ENCODE results near the gene PDE8B. TPM values are rescaled to one million over a fixed set of nuclear protein-coding genes. Genes with fewer than 3 reads are reported as not detected.

The PDE8B gene
- total RNA-seq, 2 experiments from 2014 or later: 0.68 TPM; not detected in 1

GRCh38 chr5:77300451-77300850, 90.0 kb downstream of the PDE8B start:
- Mint-ChIP-seq H3K27ac (no peak overlapping the region), H3K27me3 (peaks cover 35% of the 10 kb centered on the region), H3K4me1 (peaks cover 3% of the 10 kb centered on the region), H3K9me3 (ENCODE audit: low read depth) (peaks cover 2% of the 10 kb centered on the region), H3K36me3 (no peaks in the 10 kb centered on the region), H3K4me3 (no peak overlapping the region)
- ATAC-seq: no peak
- CTCF ChIA-PET: no interaction called here
- DNase-seq: no peak

DNA sequence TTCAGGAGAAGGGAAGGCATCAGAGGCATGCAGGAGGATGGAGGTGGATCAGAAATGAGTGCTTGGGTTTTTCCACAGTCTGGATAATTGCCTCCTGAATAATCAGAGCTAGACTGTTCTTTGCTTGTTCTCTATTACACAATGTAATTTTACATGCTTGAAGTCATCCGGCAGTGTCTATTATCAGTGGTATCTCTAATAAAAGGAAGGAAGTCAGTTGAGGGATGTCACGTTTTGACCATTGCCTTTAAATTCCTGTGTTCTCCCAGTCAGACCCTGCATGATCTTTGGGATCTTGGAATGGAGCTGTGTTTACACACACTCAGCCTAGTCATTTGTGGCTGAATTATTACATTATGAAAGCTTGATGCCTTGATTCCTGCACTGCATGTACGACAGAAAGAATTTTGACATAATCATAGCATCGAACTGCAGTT, 91.0 kb downstream of the PDE8B start:
- H3K27ac Mint-ChIP-seq: no peak overlapping the region
- ATAC-seq: no peak
- H3K9me3 Mint-ChIP-seq (ENCODE audit: low read depth): peaks cover 2% of the 10 kb centered on the region
- no peaks in the 10 kb centered on the region for H3K36me3 Mint-ChIP-seq
- peaks cover 31% of the 10 kb centered on the region for H3K27me3 Mint-ChIP-seq
- peaks cover 3% of the 10 kb centered on the region for H3K4me1 Mint-ChIP-seq
- H3K4me3 Mint-ChIP-seq: no peak overlapping the region
- DNase-seq: no peak
- CTCF ChIA-PET: no interaction called here

GRCh38 chr5:77302247-77302646, 91.8 kb downstream of the PDE8B start:
- DNase-seq: no peak
- Mint-ChIP-seq H3K27ac (no peak overlapping the region), H3K27me3 (peaks cover 30% of the 10 kb centered on the region), H3K4me1 (peaks cover 3% of the 10 kb centered on the region), H3K4me3 (no peak overlapping the region), H3K9me3 (ENCODE audit: low read depth) (peaks cover 2% of the 10 kb centered on the region), H3K36me3 (no peaks in the 10 kb centered on the region)
- CTCF ChIA-PET: no interaction called here
- ATAC-seq: no peak

DNA sequence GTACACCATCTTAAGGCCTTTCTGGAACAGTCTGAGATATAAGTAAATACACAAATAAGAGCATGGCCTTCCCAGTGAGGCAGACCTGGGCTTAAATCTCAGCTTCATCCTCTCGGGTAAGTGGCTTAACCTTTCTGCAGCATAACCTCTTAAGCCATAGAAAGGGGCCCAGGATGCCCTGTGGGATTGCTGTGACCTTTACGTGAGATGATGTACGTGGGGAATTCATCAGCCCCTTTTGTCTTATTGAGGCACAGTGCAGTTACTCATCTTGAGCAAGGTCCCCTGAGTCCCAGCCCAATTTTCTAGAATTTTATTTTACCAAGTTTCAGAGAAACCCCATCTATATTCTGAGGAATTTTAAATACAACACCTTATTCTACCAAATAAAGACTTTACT, 92.2 kb downstream of the PDE8B start:
- no peaks in the 10 kb centered on the region for H3K36me3 Mint-ChIP-seq
- H3K4me3 Mint-ChIP-seq: no peak overlapping the region
- CTCF ChIA-PET: no interaction called here
- peaks cover 28% of the 10 kb centered on the region for H3K27me3 Mint-ChIP-seq
- H3K27ac Mint-ChIP-seq: no peak overlapping the region
- no peak for DNase-seq
- peaks cover 3% of the 10 kb centered on the region for H3K4me1 Mint-ChIP-seq
- no peak for ATAC-seq
- peaks cover under 1% of the 10 kb centered on the region for H3K9me3 Mint-ChIP-seq (ENCODE audit: low read depth)

DNA sequence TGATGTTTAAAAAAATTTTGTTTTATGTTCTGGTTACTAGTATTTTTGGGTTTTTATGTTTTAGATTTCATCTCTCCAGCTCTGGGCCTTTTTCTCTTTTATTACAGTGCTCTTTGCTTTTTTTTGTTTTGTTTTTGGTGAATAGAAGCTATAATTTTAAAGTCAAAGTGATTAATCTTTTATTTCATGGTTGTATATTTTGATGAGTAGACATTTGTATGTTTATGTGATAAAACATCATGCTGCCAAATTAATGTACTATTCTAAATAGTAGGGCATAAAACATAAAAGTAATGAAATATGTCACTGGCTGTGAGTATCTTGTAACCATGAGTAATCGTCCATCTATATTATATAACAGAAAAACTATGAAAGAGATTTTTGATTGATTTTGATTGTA, 93.9 kb downstream of the PDE8B start:
- no peaks in the 10 kb centered on the region for H3K9me3 Mint-ChIP-seq (ENCODE audit: low read depth)
- CTCF ChIA-PET: no interaction called here
- no peak overlapping the region for H3K27ac Mint-ChIP-seq

DNA sequence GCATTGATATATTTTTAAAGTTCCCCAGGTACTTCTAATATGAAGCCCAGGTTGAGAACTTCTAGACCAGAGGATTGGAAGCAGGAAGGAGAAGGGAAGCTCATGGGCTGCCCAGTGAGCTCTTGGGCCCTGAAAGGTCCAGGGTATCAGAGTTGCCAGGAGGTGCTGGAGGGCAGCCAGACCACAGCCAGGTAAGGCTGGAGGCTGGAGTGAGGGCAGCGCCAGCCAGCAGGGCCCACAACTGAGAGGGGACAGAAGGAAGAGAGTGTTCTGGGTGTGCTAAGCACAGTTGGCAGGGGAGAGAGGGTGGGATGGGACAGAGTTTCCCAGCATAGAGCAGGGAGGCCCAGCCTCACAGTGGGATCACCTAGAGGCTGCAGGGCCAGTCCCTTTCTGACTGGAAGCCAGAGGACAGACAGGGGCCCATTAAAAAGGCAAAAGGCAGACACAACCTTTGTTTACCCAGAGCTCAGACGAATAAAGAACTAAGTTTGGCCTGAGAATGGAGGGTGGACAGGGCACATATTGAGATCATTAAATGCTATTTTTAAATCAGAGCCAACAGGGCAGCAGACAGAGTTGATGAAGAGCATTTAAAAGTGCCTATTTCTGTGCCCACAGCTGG, 94.9 kb downstream of the PDE8B start:
- Mint-ChIP-seq H3K27ac (no peak overlapping the region), H3K27me3 (peaks cover 28% of the 10 kb centered on the region), H3K36me3 (no peaks in the 10 kb centered on the region), H3K4me1 (no peaks in the 10 kb centered on the region), H3K4me3 (no peak overlapping the region), H3K9me3 (ENCODE audit: low read depth) (no peaks in the 10 kb centered on the region)
- CTCF ChIA-PET: no interaction called here
- no peak for ATAC-seq
- no peak for DNase-seq

More for the DNA sequence above, 93.9 kb downstream of the PDE8B start:
- DNase-seq (no peak), ATAC-seq (no peak)
- peaks cover 28% of the 10 kb centered on the region for H3K27me3 Mint-ChIP-seq
- no peak overlapping the region for H3K4me3 Mint-ChIP-seq
- H3K36me3 Mint-ChIP-seq: no peaks in the 10 kb centered on the region
- no peaks in the 10 kb centered on the region for H3K4me1 Mint-ChIP-seq

- no peak overlapping the region for H3K4me3 Mint-ChIP-seq
- ATAC-seq (no peak), DNase-seq (no peak)
- no peaks in the 10 kb centered on the region for H3K4me1 Mint-ChIP-seq
- no peak overlapping the region for H3K27ac Mint-ChIP-seq
- H3K9me3 Mint-ChIP-seq (ENCODE audit: low read depth): no peaks in the 10 kb centered on the region
- no peaks in the 10 kb centered on the region for H3K36me3 Mint-ChIP-seq
- peaks cover 28% of the 10 kb centered on the region for H3K27me3 Mint-ChIP-seq
- CTCF ChIA-PET: no interaction called here
These were observed 95.5 kb downstream of the PDE8B start for GRCh38 chr5:77305956-77306355.

DNA sequence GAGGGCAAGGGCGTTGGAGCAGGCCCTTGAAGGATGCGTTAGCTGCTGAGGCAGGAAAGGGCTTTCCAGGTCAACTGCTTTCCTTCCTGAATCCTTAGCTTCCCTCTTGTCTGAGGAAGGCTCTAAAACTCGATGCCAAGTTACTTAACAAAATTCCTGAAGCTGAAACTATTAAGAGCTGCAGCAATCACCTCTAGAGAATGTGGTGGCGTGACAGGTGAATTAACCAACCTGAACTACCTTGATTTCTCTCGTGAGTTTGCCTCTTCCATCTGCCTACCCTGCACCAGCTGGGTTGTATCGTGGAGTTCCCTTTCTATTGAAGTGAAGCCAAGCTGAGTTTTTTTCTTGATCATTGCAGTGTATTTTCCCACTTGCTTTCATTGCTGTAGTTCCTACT, 96.1 kb downstream of the PDE8B start:
- H3K4me1 Mint-ChIP-seq: no peaks in the 10 kb centered on the region
- H3K27me3 Mint-ChIP-seq: peaks cover 28% of the 10 kb centered on the region
- ATAC-seq: no peak
- no peaks in the 10 kb centered on the region for H3K9me3 Mint-ChIP-seq (ENCODE audit: low read depth)
- no peak overlapping the region for H3K4me3 Mint-ChIP-seq
- H3K27ac Mint-ChIP-seq: no peak overlapping the region
- CTCF ChIA-PET: no interaction called here
- DNase-seq: no peak
- H3K36me3 Mint-ChIP-seq: no peaks in the 10 kb centered on the region

DNA sequence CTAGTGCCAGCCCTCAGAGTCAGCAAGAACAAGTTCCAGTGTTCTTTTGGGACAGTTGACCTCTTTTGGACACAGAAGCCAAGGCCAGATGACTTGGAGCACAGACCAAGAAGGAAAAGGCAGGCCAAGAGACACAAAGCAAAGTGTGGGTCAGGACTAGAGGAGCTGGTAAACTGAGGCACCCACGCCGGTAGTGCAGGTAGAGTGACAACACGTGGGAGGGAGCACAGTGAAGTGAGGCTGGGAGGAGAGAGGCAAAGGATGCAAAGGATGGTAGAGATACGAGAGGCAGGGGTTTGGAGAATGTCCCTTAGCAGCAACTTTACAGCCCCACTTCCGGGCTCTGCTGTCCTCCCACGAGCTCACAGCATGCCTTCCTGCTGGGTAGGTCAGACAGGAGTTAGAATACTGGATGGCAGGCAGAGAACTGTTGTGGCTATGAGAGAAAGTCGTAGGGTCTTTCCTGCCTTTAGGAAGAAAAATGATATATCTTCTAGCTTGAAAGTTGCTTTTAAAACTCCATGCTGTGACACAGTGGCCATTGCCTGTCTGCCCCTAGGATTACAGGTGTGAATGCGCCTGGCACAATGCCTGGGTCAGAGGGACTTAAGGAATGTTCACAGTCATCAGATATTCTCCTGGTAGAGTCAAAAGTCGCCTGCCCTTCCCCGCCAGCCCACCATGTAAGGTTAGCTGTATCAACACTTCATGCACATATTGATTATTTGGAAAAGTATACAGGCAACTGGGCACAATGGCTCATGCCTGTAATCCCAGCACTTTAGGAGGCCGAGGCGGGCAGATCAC, 97.9 kb downstream of the PDE8B start:
- Mint-ChIP-seq H3K4me3 (no peak overlapping the region), H3K27me3 (peaks cover 20% of the 10 kb centered on the region), H3K9me3 (ENCODE audit: low read depth) (no peaks in the 10 kb centered on the region), H3K27ac (no peak overlapping the region), H3K36me3 (no peaks in the 10 kb centered on the region), H3K4me1 (no peaks in the 10 kb centered on the region)
- ATAC-seq: no peak
- CTCF ChIA-PET: no interaction called here
- DNase-seq: no peak

DNA sequence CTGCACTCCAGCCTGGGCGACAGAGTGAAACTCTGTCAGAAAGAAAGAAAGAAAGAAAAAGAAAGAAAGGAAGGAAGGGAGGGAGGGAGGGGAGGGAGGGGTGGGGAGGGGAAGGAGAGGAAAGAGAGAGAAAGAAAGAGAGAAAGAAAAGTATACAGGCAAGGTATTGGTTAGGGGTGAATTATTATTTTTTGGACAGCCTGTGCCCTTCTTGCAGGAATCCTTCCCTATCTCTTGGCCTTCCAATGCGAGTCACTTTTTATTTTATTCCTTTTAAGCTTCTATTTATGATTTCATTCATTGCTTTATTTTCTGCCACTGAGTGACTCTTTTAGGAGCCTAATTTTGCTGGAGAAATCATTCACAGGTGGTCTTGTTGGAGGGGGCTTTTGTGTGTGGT, 98.7 kb downstream of the PDE8B start:
- Mint-ChIP-seq H3K4me3 (no peak overlapping the region), H3K36me3 (no peaks in the 10 kb centered on the region), H3K27ac (no peak overlapping the region), H3K27me3 (peaks cover 22% of the 10 kb centered on the region), H3K4me1 (no peaks in the 10 kb centered on the region), H3K9me3 (ENCODE audit: low read depth) (no peaks in the 10 kb centered on the region)
- ATAC-seq (no peak), DNase-seq (no peak)
- CTCF ChIA-PET: no interaction called here

GRCh38 chr5:77310494-77311213, 100.2 kb downstream of the PDE8B start:
- Mint-ChIP-seq H3K27ac (no peak overlapping the region), H3K27me3 (peaks cover 27% of the 10 kb centered on the region), H3K36me3 (no peaks in the 10 kb centered on the region), H3K4me3 (no peak overlapping the region), H3K4me1 (no peaks in the 10 kb centered on the region), H3K9me3 (ENCODE audit: low read depth) (no peaks in the 10 kb centered on the region)
- ATAC-seq (no peak), DNase-seq (no peak)
- CTCF ChIA-PET: no interaction called here

- CTCF ChIA-PET: no interaction called here
- Mint-ChIP-seq H3K36me3 (no peaks in the 10 kb centered on the region), H3K27ac (no peak overlapping the region), H3K4me1 (no peaks in the 10 kb centered on the region), H3K4me3 (no peak overlapping the region), H3K9me3 (ENCODE audit: low read depth) (no peaks in the 10 kb centered on the region), H3K27me3 (peaks cover 27% of the 10 kb centered on the region)
- DNase-seq (no peak), ATAC-seq (no peak)
These were observed 100.7 kb downstream of the PDE8B start for GRCh38 chr5:77311214-77311571.

- Mint-ChIP-seq H3K4me3 (no peak overlapping the region), H3K4me1 (no peaks in the 10 kb centered on the region), H3K27me3 (peaks cover 20% of the 10 kb centered on the region), H3K9me3 (ENCODE audit: low read depth) (no peaks in the 10 kb centered on the region), H3K36me3 (no peaks in the 10 kb centered on the region), H3K27ac (no peak overlapping the region)
- CTCF ChIA-PET: no interaction called here
- DNase-seq (no peak), ATAC-seq (no peak)
These were observed 101.9 kb downstream of the PDE8B start for GRCh38 chr5:77312413-77312812.

Measured in activated CD8-positive, alpha-beta memory T cell treated with anti-CD3 and anti-CD28 coated beads, Interleukin-2, amount 10 ng/mL, durations not matched to agents 7 days and 5 days (primary cell).